Activated naive CD8-positive, alpha-beta T cell (primary cell): ENCODE data around the gene PPFIBP2.
A peak's percentile ranks its signal among the peaks of the same experiment; 100 is the strongest.

Source experiments
- H3K27ac Mint-ChIP-seq: one replicate; pipeline ENCODE4 v1.8.0; 2021; ENCODE audit warnings: mixed read lengths
- H3K27me3 Mint-ChIP-seq: one replicate; pipeline ENCODE4 v1.8.0; 2021; ENCODE audit warnings: mixed read lengths
- H3K36me3 Mint-ChIP-seq: one replicate; pipeline ENCODE4 v1.8.0; 2021; ENCODE audit warnings: mixed read lengths
- H3K4me1 Mint-ChIP-seq: one replicate; pipeline ENCODE4 v1.8.0; 2021; ENCODE audit warnings: low read depth, mixed read lengths
- H3K4me3 Mint-ChIP-seq: one replicate; pipeline ENCODE4 v1.8.0; 2021; ENCODE audit warnings: mild to moderate bottlenecking, mixed read lengths
- H3K9me3 Mint-ChIP-seq: one replicate; pipeline ENCODE4 v1.8.0; 2021; ENCODE audit warnings: low read depth, mixed read lengths

Gene PPFIBP2

DNA sequence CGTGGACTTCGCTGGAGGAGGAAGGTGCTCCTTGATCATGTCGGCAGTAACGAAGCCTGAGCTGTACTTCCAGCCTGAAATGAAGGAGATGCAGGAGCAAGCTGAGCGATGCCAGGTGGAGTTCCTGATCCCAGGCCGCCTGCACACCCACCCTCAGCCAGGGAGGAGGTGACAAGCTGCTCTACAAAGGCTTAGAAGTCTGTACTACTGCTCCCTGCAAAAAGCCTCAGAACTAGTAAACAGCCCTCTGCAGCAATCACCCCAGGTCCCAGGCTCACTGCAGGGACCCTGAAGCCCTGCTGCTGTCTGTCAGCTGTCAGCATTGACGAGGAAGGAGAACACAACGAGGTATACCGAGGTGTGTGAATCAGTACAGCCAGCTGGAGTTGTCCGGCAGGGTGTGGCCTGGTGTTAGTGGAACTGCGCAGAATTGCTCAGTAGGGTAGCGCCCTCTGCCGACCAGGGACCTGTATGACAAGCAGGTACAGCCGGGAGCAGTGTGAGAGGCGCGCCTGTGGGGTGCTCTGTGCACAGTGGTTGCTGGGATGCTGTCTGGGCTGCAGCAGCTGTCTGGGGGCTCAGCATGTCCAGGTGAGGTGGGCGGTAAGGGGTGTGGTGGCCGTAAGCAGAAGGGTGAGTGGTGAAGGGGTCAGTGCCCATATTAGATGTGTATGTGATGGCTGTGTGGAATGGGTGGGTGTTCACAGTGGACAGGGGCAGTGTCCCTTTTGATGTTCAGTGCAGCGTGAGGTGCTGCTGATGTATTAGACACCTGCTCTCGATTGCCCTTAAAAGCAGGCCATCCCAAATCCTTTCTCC is 151.9 kb downstream of the PPFIBP2 start:
- H3K9me3 Mint-ChIP-seq = no peaks in the 10 kb centered on the region
- no peaks in the 10 kb centered on the region for H3K27me3 Mint-ChIP-seq
- H3K27ac Mint-ChIP-seq = no peak overlapping the region
- H3K36me3 Mint-ChIP-seq = no peaks in the 10 kb centered on the region
- no peaks in the 10 kb centered on the region for H3K4me1 Mint-ChIP-seq
- H3K4me3 Mint-ChIP-seq = no peak overlapping the region

DNA sequence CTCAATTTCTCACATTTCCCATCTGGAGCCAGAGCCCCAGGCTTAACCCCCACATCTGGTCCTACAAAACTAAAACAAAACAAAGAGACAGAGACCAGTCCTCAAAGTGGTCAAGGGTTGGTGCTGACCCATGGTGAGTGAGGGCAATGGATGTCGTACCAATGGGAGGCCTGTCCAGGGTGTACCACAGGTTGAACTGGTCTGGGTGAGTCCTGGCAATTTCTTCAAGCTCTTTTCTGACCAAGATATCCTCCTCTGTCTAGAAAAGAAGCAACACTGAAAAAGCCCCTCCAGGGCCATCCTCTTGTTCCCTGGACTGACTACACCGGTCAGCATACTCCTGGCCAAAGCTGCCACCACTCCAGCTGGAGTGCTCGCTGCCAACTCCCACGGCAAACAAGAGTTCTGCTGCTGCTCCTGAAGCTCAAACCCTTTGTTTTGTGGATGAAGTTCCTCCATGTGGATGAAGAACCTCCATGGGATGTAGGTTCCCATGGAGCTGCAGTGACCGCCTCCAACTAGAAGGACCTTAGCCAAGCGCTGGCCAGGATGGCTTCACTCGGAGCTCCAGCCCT is 152.6 kb downstream of the PPFIBP2 start:
- Mint-ChIP-seq H3K4me1 (no peaks in the 10 kb centered on the region), H3K27ac (no peak overlapping the region), H3K9me3 (no peaks in the 10 kb centered on the region)

DNA sequence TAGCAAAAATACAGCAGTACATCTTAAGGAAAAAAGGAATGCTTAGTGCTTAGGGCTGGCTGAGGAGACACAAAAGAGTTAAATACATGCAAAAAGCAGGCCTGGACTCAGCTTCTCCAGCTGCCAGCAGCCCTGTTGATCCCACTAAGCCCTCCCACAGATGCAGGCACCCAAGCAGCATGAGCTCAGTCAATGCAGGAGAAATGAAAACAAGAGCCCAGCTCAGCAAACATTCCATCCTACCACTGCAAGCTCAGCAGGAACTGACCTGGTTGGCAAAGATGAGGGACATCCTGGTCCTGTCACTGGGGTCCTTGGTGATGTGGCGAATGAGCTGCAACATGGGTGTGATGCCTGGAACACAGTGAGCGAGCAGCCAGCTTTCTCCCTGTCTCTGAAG is 153.7 kb downstream of the PPFIBP2 start:
- H3K36me3 Mint-ChIP-seq = no peaks in the 10 kb centered on the region
- H3K9me3 Mint-ChIP-seq = no peaks in the 10 kb centered on the region
- H3K4me1 Mint-ChIP-seq = peaks cover 2% of the 10 kb centered on the region
- no peak overlapping the region for H3K27ac Mint-ChIP-seq
- H3K27me3 Mint-ChIP-seq = no peaks in the 10 kb centered on the region
- no peak overlapping the region for H3K4me3 Mint-ChIP-seq

More for the DNA sequence above, 152.6 kb downstream of the PPFIBP2 start:
- no peak overlapping the region for H3K4me3 Mint-ChIP-seq
- no peaks in the 10 kb centered on the region for H3K36me3 Mint-ChIP-seq
- H3K27me3 Mint-ChIP-seq = no peaks in the 10 kb centered on the region

DNA sequence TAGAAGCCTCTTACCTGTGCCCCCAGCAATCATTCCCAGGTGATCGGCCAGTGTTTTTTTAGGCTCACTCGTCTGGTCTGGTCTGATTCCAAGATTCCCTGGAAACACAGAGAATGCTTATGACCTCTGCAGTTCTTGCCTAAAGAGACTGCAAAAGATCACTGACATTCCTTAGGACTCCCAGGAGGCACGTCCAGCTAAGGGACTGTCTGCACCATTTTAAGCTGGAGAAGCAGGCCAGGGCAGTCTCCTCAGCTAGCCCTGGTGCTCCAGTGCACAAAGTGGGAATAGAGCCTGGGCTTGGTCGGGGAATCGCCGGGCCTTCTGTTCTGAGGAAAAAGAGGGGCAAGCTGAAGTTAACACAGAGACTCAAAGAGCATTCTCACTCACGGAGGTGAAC is 154.7 kb downstream of the PPFIBP2 start:
- no peaks in the 10 kb centered on the region for H3K36me3 Mint-ChIP-seq
- H3K4me1 Mint-ChIP-seq = peaks cover 3% of the 10 kb centered on the region
- no peak overlapping the region for H3K27ac Mint-ChIP-seq
- no peaks in the 10 kb centered on the region for H3K9me3 Mint-ChIP-seq
- no peak overlapping the region for H3K4me3 Mint-ChIP-seq
- peaks cover 2% of the 10 kb centered on the region for H3K27me3 Mint-ChIP-seq

DNA sequence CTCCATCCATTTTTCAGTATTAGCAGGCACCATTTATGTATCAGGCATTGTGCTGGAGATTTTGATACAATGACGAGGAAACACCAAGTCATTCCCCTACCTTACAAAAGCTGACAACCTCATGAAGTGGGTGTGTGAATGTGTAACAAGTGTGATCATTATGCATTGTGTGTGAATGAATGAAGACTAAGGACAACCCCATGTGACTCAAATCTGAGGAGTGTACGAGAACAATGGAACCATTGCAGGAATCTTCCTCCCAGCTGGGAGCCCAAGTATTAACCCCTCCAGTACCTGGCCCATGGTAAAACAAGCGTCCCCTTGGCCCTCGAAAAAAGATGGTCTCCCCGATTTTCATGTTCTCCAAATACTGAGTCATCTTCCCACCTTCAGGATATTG is 155.1 kb downstream of the PPFIBP2 start:
- no peaks in the 10 kb centered on the region for H3K9me3 Mint-ChIP-seq
- no peak overlapping the region for H3K4me3 Mint-ChIP-seq
- H3K36me3 Mint-ChIP-seq = no peaks in the 10 kb centered on the region
- H3K4me1 Mint-ChIP-seq = peaks cover 4% of the 10 kb centered on the region
- H3K27me3 Mint-ChIP-seq = peaks cover 3% of the 10 kb centered on the region
- H3K27ac Mint-ChIP-seq = no peak overlapping the region

DNA sequence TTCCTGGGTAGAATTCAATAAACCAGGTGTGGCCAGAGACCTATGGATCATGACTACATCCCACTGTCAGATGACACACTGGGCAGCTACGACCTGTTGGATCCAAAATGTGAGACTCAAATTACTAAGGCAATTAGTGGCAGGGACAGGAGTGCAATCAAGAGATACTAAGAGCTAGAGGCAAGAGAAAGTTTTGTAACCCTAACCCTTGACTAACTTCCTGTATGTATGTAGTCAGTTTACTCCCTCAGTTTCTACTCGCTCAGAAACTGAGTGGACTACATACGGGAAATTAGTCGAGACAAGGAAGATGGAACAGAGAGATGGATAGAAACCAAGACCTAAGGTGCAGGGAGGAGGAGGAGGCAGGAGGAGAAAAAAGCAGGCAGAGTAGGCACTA is 156.8 kb downstream of the PPFIBP2 start:
- H3K4me3 Mint-ChIP-seq = no peak overlapping the region
- H3K4me1 Mint-ChIP-seq = peaks cover 11% of the 10 kb centered on the region
- no peak overlapping the region for H3K27ac Mint-ChIP-seq
- H3K9me3 Mint-ChIP-seq = no peaks in the 10 kb centered on the region
- peaks cover 20% of the 10 kb centered on the region for H3K27me3 Mint-ChIP-seq
- no peaks in the 10 kb centered on the region for H3K36me3 Mint-ChIP-seq

DNA sequence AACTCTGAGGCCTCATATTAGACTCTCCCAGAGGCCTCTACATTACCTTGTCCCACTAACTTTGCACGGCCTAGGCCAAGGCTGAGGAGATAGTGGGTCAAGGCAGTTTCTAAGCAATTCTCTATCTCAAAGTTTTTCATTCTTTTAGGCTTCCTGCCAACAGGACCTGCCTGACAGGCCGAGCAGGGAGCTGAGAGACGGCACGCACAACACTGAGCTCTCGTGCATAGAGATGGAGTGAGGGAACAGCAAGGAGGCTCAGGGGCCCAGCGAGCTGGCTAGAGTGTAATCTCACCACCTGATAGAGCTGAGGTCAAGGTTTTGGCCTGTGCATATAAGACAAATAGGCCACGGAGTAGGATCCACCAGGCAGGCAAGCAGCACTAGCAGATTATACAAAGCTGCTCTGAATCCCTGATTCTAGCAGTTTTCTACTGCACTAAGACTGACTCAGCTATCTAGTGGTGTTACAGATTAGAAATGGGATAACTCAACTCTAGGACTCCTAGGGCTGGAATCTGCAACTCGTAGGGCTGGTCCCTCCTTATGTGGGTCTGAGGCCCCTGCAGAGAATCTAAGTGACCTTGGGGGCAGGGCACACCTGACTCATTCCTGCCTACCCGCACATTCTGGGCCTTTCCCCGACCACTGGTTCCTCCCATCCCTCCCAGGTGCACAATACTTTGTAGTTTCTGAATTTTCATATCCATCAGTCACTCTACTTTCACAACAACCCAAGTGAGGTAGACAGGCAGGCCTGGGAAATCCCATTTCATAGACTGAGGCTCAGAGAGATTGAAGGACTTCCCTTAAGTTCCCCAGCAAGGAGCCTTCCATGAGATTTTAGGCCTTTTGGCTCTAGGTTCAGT is 157.8 kb downstream of the PPFIBP2 start:
- H3K27me3 Mint-ChIP-seq = peaks cover 27% of the 10 kb centered on the region
- H3K4me3 Mint-ChIP-seq = no peak overlapping the region
- no peak overlapping the region for H3K27ac Mint-ChIP-seq

DNA sequence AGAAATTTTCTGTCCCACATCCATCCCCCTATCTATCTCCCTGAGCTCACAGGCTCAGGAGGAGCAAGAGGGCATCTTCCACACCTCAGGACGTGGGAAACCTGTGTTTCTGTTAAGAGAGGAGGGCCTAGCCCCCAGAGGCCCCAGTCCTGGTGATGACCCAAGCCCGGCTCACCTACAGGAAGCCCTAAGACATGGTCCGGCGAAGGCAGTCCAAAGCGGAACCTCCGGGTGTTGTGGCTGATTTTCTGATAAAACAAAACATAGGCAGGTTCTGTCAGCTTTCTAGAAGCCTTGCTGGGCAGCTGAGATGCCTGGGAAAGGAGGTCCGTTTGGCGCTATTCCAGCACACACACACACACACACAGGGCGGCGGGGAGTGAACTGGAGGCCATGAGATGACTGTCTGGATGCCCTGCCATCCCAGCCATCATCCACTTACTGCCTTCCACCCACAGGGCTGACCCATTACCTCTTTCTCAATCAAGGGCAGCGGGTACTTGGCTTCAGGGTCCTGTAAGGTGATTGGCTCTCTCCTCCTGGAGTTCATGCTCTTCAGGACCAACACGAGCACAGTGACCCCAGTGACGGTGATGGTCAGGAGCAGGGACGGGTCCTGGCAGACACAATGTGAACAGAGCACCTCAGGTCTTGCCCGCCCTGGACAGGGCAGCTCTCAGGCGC is 158.6 kb downstream of the PPFIBP2 start:
- H3K36me3 Mint-ChIP-seq = no peaks in the 10 kb centered on the region
- no peaks in the 10 kb centered on the region for H3K9me3 Mint-ChIP-seq
- no peak overlapping the region for H3K27ac Mint-ChIP-seq
- H3K4me1 Mint-ChIP-seq = peaks cover 11% of the 10 kb centered on the region
- H3K4me3 Mint-ChIP-seq = peak overlapping the region; percentile 66
- H3K27me3 Mint-ChIP-seq = peaks cover 32% of the 10 kb centered on the region

More for the DNA sequence above, 157.8 kb downstream of the PPFIBP2 start:
- H3K4me1 Mint-ChIP-seq = peaks cover 11% of the 10 kb centered on the region
- H3K36me3 Mint-ChIP-seq = no peaks in the 10 kb centered on the region
- no peaks in the 10 kb centered on the region for H3K9me3 Mint-ChIP-seq

DNA sequence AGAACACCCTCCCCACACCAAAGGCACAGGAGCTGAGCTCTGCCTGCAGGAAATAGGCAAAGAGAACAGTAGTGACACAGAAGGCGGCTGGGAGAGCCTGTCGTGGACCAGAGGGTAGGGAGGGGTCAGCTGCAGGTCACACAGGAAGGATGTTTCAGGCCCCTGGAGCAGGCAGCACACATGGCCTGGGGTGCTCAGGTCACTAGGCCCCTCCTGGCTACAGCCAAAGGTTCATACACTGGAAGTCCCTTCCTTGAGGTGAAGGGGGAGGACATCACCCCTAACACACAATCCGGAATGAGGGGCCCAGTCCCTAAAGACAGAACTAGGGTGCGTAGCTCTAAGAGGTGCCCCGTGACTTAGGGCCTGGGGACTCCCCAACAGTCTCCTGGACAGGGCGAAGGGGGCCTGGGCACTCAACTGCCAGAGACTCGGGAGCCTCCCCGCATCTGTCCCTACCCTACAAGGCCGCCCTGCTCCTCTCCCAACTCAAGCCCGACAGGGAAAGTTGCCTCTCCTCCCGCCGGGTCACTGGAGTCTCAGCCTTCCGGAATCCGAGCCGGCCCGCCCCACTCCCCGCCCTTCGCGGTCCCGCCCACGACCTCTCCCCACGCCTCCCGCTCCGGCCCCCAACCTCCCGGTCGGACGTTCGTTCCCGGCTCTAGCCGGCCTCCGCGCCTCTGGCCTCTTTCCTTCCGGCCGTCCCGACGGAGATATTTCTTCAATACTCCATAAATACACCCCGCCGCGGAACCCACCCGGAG is 159.3 kb downstream of the PPFIBP2 start, which contains the start of gene CYB5R2:
CYB5R2 (minus strand) TSS at position 541 of the 764 bp plus-strand sequence. CDS start 675 bp downstream, outside the sequence.
- peaks cover 11% of the 10 kb centered on the region for H3K4me1 Mint-ChIP-seq
- H3K36me3 Mint-ChIP-seq = no peaks in the 10 kb centered on the region
- peak within 1 kb of the TSS; percentile 82 for H3K4me3 Mint-ChIP-seq
- H3K27me3 Mint-ChIP-seq = peaks cover 35% of the 10 kb centered on the region
- no peak within 1 kb of the TSS for H3K27ac Mint-ChIP-seq
- no peaks in the 10 kb centered on the region for H3K9me3 Mint-ChIP-seq

DNA sequence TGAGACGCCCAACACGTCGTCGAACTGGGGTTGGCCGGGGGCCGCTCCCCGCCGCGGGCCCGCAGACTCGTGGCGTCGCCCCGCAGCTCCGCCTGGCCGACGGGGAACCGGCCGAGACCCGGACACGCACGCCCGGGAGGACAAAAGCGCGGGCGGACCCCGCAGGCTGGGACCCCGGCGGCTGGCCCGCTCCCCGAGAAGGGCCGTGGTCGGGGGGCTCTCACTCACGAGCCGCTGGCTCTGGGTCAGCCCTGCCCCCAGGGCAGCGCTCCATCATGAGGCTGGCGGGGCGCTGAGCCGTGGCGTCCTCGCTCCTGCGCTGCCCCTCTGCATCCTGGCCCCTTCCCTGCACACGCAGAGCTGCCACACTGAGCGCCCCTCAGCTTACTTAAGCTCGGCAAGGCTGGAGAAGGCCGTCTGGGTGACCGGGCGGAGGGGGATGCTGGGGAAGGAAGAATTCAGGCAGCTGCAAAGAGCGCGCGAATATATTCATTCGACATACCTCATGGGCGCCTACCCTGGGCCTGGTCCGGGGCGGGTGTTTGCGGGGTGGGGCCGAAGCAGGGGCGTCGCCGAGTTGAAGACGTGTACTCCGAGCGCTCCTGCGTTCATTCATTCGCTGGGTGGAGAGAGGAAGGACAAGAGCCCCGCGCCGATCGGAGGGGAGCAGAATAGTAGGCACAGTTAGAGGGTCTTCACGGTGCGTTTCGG is 160.1 kb downstream of the PPFIBP2 start:
- Mint-ChIP-seq H3K36me3 (no peaks in the 10 kb centered on the region), H3K27me3 (peaks cover 38% of the 10 kb centered on the region), H3K4me3 (peak overlapping the region; percentile 82), H3K4me1 (peaks cover 11% of the 10 kb centered on the region), H3K9me3 (no peaks in the 10 kb centered on the region), H3K27ac (no peak overlapping the region)

DNA sequence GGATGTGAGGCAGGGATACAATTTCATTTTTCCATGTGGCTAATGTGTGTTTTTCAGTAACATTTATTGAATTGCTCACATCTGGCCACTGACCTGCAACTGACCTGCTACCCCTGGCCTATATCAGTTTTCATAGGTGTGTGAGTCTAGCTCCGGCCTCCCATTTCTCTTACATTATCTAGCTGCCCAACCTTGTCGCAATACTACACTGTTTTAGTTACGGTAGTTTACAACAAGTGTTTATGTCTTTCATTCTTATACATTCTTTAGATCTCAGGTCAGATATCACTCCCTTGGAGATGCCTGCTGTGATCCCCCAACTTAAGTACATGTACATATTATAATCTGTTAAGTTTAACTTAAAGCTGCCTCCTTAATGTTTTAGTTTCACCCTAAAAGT is 161.8 kb downstream of the PPFIBP2 start:
- Mint-ChIP-seq H3K9me3 (no peaks in the 10 kb centered on the region), H3K4me1 (peaks cover 11% of the 10 kb centered on the region), H3K27me3 (peaks cover 38% of the 10 kb centered on the region), H3K4me3 (no peak overlapping the region), H3K36me3 (no peaks in the 10 kb centered on the region), H3K27ac (no peak overlapping the region)

DNA sequence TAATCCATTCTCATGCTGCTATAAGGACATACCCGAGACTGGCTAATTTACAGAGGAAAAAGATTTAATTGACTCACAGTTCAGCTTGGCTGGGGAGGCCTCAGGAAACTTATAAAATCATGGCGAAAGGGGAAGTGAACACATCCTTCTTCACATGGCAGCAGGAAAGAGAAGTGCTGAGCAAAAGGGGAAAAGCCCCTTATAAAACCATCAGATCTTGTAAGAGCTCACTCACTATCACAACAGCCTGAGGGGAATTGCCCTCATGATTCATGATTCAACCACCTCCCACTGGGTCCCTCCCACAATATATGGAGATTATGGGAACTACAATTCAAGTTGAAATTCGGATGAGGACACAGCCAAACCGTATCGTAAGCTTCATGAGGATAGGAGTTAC is 163.3 kb downstream of the PPFIBP2 start:
- H3K36me3 Mint-ChIP-seq = no peaks in the 10 kb centered on the region
- H3K27me3 Mint-ChIP-seq = peaks cover 38% of the 10 kb centered on the region
- no peak overlapping the region for H3K27ac Mint-ChIP-seq
- H3K4me1 Mint-ChIP-seq = peaks cover 11% of the 10 kb centered on the region
- no peaks in the 10 kb centered on the region for H3K9me3 Mint-ChIP-seq
- no peak overlapping the region for H3K4me3 Mint-ChIP-seq

DNA sequence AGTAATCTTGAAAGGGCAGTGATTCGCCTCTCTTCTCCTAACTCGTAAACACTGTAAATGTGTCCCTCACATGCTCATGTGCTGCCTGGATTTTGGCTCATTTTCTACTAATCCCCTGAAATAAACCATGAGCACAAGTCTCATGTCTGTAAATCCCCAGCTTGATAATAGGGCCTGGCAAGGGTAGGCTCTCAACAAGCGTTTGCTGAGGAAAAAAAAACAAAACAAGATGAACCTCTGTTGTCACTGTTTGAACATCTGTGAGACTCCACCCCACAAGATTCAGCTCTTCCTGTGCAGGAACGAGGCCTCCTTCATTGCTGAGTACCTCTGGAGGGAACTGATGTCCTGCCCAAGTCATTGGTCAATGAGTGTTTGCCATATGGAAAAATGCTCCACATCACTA is 164.0 kb downstream of the PPFIBP2 start:
- H3K9me3 Mint-ChIP-seq = no peaks in the 10 kb centered on the region
- H3K27ac Mint-ChIP-seq = no peak overlapping the region

More for the DNA sequence above, 164.0 kb downstream of the PPFIBP2 start:
- Mint-ChIP-seq H3K4me3 (no peak overlapping the region), H3K4me1 (peaks cover 8% of the 10 kb centered on the region), H3K27me3 (peaks cover 36% of the 10 kb centered on the region), H3K36me3 (no peaks in the 10 kb centered on the region)
